ENCODE measurements around the gene SPDYE4. TPM values are rescaled to one million over a fixed set of nuclear protein-coding genes. Genes with fewer than 3 reads are reported as not detected.

SPDYE4 gene
- total RNA-seq, 1 donor from 2014 or later: not detected

DNA sequence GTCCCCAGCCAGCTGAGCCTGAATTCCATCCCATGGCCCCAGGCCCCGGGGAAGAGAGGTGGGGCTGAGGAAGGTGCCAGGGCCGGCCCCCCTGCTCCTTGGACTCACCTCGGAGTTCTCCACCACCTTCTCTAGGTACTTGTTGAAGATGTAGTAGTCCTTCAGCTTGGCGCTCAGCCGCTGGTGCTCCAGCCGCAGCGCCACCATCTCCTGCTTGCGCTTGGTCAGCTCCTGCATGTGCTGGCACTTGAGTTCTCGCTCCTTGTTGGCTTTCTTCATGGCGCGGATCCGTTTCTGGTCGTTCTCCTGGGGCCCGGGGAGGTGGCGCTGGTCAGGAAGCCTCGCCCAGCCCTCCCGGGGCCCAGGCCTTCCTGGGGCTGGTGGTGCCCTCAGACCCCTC lies 17.0 kb downstream of the SPDYE4 start:
- H3K4me3 ChIP-seq (ENCODE audit: low read depth, low read length): no peak overlapping the region
- H3K36me3 ChIP-seq (ENCODE audit: control insufficient read depth, insufficient read depth, low read length): no peaks in the 10 kb centered on the region
- no peak for DNase-seq (ENCODE audit: low read depth)
- H3K27me3 ChIP-seq (ENCODE audit: control insufficient read depth, insufficient read depth, low read length): peaks cover 3% of the 10 kb centered on the region
- TF ChIP-seq, protein P1, sequence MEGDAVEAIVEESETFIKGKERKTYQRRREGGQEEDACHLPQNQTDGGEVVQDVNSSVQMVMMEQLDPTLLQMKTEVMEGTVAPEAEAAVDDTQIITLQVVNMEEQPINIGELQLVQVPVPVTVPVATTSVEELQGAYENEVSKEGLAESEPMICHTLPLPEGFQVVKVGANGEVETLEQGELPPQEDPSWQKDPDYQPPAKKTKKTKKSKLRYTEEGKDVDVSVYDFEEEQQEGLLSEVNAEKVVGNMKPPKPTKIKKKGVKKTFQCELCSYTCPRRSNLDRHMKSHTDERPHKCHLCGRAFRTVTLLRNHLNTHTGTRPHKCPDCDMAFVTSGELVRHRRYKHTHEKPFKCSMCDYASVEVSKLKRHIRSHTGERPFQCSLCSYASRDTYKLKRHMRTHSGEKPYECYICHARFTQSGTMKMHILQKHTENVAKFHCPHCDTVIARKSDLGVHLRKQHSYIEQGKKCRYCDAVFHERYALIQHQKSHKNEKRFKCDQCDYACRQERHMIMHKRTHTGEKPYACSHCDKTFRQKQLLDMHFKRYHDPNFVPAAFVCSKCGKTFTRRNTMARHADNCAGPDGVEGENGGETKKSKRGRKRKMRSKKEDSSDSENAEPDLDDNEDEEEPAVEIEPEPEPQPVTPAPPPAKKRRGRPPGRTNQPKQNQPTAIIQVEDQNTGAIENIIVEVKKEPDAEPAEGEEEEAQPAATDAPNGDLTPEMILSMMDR (IDR thresholded peaks at IDR 0.05; ENCODE audit: insufficient read depth, low read length, poor library complexity, severe bottlenecking): no peak

DNA sequence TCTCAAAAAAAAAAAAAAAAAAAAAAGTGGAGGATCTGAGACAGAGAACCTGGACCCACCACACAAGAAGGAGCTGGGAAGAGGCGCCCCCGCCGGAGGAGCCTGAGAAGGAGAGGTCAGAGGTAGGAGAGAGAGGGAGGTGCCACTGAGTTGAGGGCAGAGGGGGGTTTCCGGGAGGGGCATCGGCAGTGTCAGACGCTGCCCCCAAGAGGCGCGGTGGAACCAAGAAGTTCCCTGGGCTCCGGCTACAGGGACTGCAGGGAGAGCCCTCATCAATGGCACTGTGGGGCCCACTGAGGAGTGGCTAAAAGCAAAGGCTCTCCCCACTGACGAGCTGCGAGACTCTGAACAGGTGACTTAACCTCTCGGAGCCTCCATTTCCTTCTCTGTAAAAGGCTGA lies 17.9 kb downstream of the SPDYE4 start:
- Histone ChIP-seq H3K4me3 (ENCODE audit: low read depth, low read length) (no peak overlapping the region), H3K36me3 (ENCODE audit: control insufficient read depth, insufficient read depth, low read length) (no peaks in the 10 kb centered on the region), H3K27me3 (ENCODE audit: control insufficient read depth, insufficient read depth, low read length) (peaks cover under 1% of the 10 kb centered on the region)
- no peak for DNase-seq (ENCODE audit: low read depth)
- TF ChIP-seq, protein P1 (IDR thresholded peaks at IDR 0.05; ENCODE audit: insufficient read depth, low read length, poor library complexity, severe bottlenecking): no peak

DNA sequence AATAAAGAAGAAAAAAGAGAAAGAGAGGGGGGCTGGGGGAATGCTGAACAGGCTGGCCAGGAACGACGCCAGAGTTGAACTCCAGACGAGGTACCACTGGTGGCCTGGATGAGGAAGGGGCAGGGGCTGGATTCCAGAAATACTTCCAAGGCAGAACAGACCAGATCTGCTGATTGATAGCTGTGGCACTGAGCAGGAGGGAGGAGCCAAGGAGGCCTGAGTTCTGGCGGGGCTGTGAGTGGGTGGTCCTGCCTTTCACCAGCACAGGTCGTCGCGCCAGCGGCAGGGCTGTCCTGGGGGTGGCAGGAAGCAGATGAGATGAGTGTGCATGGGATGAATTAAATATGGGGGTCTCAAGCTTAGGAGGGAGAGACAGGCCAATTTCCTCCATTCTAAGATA lies 19.2 kb downstream of the SPDYE4 start:
- DNase-seq (ENCODE audit: low read depth): no peak
- Histone ChIP-seq H3K27me3 (ENCODE audit: control insufficient read depth, insufficient read depth, low read length) (no peaks in the 10 kb centered on the region), H3K4me3 (ENCODE audit: low read depth, low read length) (no peak overlapping the region), H3K36me3 (ENCODE audit: control insufficient read depth, insufficient read depth, low read length) (no peaks in the 10 kb centered on the region)
- TF ChIP-seq, protein P1 (IDR thresholded peaks at IDR 0.05; ENCODE audit: insufficient read depth, low read length, poor library complexity, severe bottlenecking): no peak

DNA sequence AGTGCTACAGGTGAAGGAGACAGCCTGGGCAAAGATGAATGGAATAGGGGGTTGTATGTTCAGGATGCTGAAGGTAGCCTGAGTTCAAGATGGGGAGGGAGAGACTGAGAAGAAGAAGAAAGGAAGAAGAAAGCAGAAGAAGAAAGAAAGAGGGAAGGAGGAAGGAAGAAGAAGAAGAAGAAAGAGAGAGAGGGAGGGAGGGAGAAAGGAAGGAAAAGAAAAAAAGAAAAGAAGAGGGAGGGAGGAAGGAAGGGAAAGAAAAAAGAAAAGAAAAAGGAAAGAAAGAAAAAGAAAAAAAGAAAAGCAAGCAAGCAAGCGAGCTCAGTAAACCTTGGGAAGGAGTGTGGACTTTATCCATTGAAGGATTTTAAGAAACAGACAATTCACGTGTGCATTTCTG lies 21.6 kb downstream of the SPDYE4 start:
- no peaks in the 10 kb centered on the region for H3K27me3 ChIP-seq (ENCODE audit: control insufficient read depth, insufficient read depth, low read length)
- H3K4me3 ChIP-seq (ENCODE audit: low read depth, low read length): no peak overlapping the region
- DNase-seq (ENCODE audit: low read depth): no peak
- H3K36me3 ChIP-seq (ENCODE audit: control insufficient read depth, insufficient read depth, low read length): no peaks in the 10 kb centered on the region
- TF ChIP-seq, protein P1 (IDR thresholded peaks at IDR 0.05; ENCODE audit: insufficient read depth, low read length, poor library complexity, severe bottlenecking): no peak

DNA sequence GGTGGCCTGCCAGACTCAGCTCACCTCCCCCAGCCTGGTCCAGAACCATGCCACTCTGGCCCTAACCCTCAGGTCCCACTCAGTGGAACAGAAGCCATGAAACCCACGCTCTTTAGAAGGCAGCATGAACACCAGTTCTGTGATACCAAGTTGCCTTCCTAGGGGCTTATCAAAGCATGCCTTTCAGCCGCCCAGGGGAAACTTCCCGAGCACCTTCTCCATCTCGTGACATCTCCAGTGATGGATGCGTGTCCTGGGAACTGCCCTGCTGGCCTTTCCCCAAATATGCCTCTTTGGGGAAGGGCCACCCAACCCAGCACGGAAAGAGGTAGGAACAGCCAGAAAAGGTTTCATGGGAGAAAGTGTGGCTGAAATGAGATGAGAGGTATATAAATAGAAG lies 22.0 kb downstream of the SPDYE4 start:
- TF ChIP-seq, protein P1 (IDR thresholded peaks at IDR 0.05; ENCODE audit: insufficient read depth, low read length, poor library complexity, severe bottlenecking): no peak
- Histone ChIP-seq H3K4me3 (ENCODE audit: low read depth, low read length) (no peak overlapping the region), H3K36me3 (ENCODE audit: control insufficient read depth, insufficient read depth, low read length) (no peaks in the 10 kb centered on the region), H3K27me3 (ENCODE audit: control insufficient read depth, insufficient read depth, low read length) (no peaks in the 10 kb centered on the region)
- no peak for DNase-seq (ENCODE audit: low read depth)

DNA sequence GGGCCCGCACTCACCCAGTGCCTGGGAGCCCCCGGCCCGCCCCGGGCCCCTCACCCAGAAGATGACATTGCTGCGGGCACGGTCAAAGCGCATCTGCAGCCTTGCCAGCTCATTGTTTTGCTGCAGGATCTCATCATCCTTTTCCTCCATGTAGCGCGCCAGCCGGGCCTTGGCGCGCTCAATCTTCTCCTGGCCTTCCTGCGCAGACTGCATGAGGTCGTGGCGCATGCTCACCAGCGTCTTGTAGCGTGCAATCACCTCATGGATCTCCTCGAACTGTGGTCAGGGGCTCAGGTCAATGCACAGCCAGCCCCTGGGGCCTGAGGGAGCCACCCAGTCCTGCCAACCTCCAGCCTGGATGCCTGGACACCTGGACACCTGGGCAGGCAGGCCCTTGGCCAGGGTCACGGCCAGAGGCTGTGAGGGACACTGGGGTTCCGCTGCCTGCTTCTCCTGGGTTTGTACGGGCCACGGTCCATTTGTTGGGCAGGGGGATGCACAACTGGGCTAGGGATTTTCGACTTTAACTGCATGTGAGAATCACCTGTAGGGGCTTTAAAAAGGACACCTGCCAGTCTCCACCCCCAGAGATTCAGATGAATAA lies 22.9 kb downstream of the SPDYE4 start:
- TF ChIP-seq, protein P1 (IDR thresholded peaks at IDR 0.05; ENCODE audit: insufficient read depth, low read length, poor library complexity, severe bottlenecking): no peak
- Histone ChIP-seq H3K4me3 (ENCODE audit: low read depth, low read length) (no peak overlapping the region), H3K36me3 (ENCODE audit: control insufficient read depth, insufficient read depth, low read length) (no peaks in the 10 kb centered on the region)

More for the DNA sequence above, 22.9 kb downstream of the SPDYE4 start:
- no peaks in the 10 kb centered on the region for H3K27me3 ChIP-seq (ENCODE audit: control insufficient read depth, insufficient read depth, low read length)
- DNase-seq (ENCODE audit: low read depth): no peak
